AG04450 (cell line): Measurements from ENCODE around the gene TICRR. TPM values are rescaled to one million over a fixed set of nuclear protein-coding genes. Genes with fewer than 3 reads are reported as not detected.
A peak's percentile ranks its signal among the peaks of the same experiment; 100 is the strongest.
"Not testable (repeated sequence)": the region's sequence is repeated elsewhere in the genome, so short reads cannot be mapped to it uniquely, and the experiment has no call there.

ENCODE experiments used
- CTCF ChIA-PET: fragments of 300-600, 350-600 bp; formaldehyde crosslinking; extraction: SDS; loops from one replicate; lab custom pipeline; 2022; ENCODE audit warnings: antibody characterized with exemption, inconsistent platforms; lab: Charles Lee
- POLR2A ChIA-PET: fragments of 350-600 bp; formaldehyde crosslinking; extraction: SDS; loops from one replicate; lab custom pipeline; 2021; ENCODE audit warnings: antibody characterized with exemption, inconsistent platforms; lab: Yijun Ruan, JAX
- DNase-seq: peaks from one replicate; pipeline ENCODE4 v3.0.0-alpha.2; 2011; ENCODE audit warnings: low read depth, low spot score
- H3K27ac ChIP-seq: one replicate; pipeline ENCODE4 v1.5.1; 2012; ENCODE audit warnings: low read depth, low read length, control low read depth
- H3K27me3 ChIP-seq: one replicate; pipeline ENCODE4 v1.6.0; 2012; ENCODE audit warnings: low read length; ENCODE audit not compliant: control insufficient read depth, insufficient read depth
- H3K4me3 ChIP-seq: 2 replicates; pipeline ENCODE4 v1.5.1; 2011; ENCODE audit warnings: mild to moderate bottlenecking, low read depth, low read length, control low read depth
- H3K9me3 ChIP-seq: 2 replicates; pipeline ENCODE4 v1.5.1; 2012; ENCODE audit warnings: low read length; ENCODE audit not compliant: control insufficient read depth, insufficient read depth
- CTCF ChIP-seq: IDR thresholded peaks from 2 replicates; pipeline ENCODE4 v1.5.1; 2011; ENCODE audit warnings: low read depth, low read length, control low read depth, inconsistent platforms
- polyA plus RNA-seq: library from polyadenylated mRNA; depleted of rRNA; stranded (reverse); fragments of >200 nt; gene quantifications from 2 replicates; pipeline ENCODE4 v1.2.3, GENCODE V29; 2011

TICRR gene
- polyA plus RNA-seq, 1 experiment = 1.3 TPM

GRCh38 chr15:89577776-89578115, 2.5 kb downstream of the TICRR start:
- ChIA-PET POLR2A (interaction anchor here (0.6 kb wide), 1 partner anchor 88 kb away, joined by 8 read pairs; no protein-coding TSS in a partner anchor), CTCF (no interaction called here)
- Histone ChIP-seq H3K27me3 (no peaks in the 10 kb centered on the region), H3K27ac (no peak overlapping the region), H3K4me3 (peak overlapping the region; percentile 31; the same call in 1 of the 2 replicates), H3K9me3 (no peaks in the 10 kb centered on the region)
- TF ChIP-seq CTCF = no peak
- no peak for DNase-seq

- Histone ChIP-seq H3K9me3 (no peaks in the 10 kb centered on the region), H3K27me3 (no peaks in the 10 kb centered on the region), H3K27ac (no peak overlapping the region), H3K4me3 (peak overlapping the region; percentile 31; the same call in 1 of the 2 replicates)
- ChIA-PET POLR2A (interaction anchor here (0.6 kb wide), 1 partner anchor 87 kb away, joined by 8 read pairs; no protein-coding TSS in a partner anchor), CTCF (no interaction called here)
- DNase-seq = no peak
- TF ChIP-seq CTCF = no peak
Measured at GRCh38 chr15:89578146-89578545, 2.9 kb downstream of the TICRR start.

- H3K27ac ChIP-seq, CTCF ChIA-PET, H3K4me3 ChIP-seq, H3K9me3 ChIP-seq, POLR2A ChIA-PET, DNase-seq, H3K27me3 ChIP-seq: not testable (repeated sequence)
Measured at GRCh38 chr15:89580747-89581146, 5.5 kb downstream of the TICRR start.

- POLR2A ChIA-PET = interaction anchor here (1.2 kb wide), 1 partner anchor 11 kb away, joined by 3 read pairs; the partner anchor contains the start of gene TICRR
Measured at GRCh38 chr15:89586651-89587050, 11.4 kb downstream of the TICRR start.

GRCh38 chr15:89587955-89588354, 12.7 kb downstream of the TICRR start:
- Histone ChIP-seq H3K27ac (no peak overlapping the region), H3K27me3 (no peaks in the 10 kb centered on the region), H3K9me3 (no peaks in the 10 kb centered on the region), H3K4me3 (no peak overlapping the region)
- DNase-seq = peak; percentile 24
- no peak for TF ChIP-seq CTCF
- ChIA-PET CTCF (no interaction called here), POLR2A (interaction anchor here (1.5 kb wide), 1 partner anchor 13 kb away, joined by 4 read pairs; the partner anchor contains the start of gene TICRR)

More at GRCh38 chr15:89586651-89587050, 11.4 kb downstream of the TICRR start:
- CTCF ChIA-PET = interaction anchor here (0.8 kb wide), 1 partner anchor 288 kb away, joined by 3 read pairs; no protein-coding TSS in a partner anchor
- H3K9me3 ChIP-seq = no peaks in the 10 kb centered on the region
- TF ChIP-seq CTCF = no peak
- no peak overlapping the region for H3K27ac ChIP-seq
- no peak for DNase-seq
- no peak overlapping the region for H3K4me3 ChIP-seq
- no peaks in the 10 kb centered on the region for H3K27me3 ChIP-seq
